HG03060 (cell line): ENCODE data around the gene IL5RA.

Experiments used
- ATAC-seq: cut with Tn5 transposase; IDR thresholded peaks from one replicate; pipeline ENCODE4 v1.9.1; 2021; ENCODE audit warnings: low read depth, moderate number of reproducible peaks; ENCODE audit not compliant: unreplicated experiment

Gene IL5RA

DNA sequence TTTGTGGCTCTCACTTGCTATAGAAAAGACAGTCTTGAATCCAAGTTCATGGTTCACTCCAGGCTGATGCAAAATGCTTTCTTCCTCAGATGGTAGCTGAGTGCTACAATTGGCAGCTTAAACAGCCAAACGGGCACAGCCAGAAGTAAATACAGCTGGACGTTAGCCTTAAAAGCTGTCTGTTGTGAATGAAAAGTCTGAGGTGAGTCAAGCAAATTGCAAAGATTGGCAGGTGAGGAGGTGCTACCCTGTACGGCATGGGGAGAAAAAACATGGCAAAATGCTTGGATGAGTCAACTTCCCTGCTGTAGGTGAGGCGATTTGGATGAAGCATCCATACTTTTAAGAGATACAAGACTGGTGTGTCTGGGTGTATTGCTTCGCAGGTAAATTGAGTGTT, 40.5 kb downstream of the IL5RA start:
- ATAC-seq, result no peak

DNA sequence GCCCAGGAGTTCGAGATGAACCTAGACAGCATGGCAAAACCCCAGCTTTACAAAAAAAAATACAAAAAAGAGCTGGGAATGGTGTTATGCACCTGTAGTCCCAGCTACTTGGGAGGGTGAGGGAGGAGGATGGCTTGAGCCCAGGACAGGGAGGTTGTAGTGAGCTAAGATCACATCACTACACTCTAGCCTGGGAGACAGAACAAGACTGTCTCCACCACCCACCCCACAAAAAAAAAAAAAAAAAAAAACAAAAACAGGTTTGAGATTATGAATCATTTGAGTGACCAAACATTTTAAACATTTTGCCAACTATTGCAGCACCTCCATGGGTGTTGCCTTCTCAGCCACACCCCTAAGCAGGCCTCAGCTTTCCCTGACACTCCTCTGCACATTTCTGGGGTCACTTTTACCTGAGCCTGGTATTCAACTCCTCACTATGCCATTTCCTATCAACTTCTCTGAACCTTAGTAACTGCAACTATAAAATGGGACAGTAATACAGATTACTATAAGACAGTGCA, 41.8 kb downstream of the IL5RA start:
- no peak for ATAC-seq

DNA sequence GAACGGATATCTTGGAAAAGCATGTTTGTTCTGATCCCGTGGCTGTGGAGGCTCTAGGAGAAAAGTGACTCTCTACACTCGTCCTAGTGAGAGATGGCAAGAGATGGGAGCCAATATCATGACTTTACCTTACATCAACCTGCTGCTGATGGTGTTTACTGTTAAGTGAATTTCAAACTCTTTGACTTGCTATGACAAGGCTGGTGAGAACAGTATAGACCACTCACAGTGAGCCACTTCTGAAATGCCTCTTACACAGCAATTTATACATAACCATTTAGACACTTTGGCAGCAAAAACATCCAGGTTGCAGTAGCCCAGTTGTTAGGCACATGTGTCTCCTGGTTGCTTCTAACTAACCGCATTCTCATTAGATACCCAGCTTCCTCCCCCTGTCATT, 43.3 kb downstream of the IL5RA start:
- no peak for ATAC-seq

DNA sequence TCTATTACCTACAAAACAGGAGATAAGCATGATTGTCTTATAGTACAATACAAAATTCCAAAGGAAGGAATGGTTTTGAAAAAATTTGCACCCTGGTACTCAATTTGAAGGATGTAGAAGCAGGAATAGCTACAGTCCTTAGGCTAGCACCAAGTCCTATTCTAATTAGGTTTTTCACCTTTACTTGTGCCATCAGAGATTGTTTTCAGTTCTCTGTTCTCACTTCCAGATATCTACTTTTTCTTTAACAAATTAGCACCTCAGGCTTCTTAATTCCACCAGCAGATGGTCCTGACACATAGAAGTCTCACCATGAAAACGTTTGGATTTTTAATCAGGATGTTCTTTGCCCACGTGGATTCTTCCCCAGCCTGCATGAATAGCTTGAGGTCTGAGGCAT, 43.8 kb downstream of the IL5RA start:
- ATAC-seq, result peak; percentile 55

DNA sequence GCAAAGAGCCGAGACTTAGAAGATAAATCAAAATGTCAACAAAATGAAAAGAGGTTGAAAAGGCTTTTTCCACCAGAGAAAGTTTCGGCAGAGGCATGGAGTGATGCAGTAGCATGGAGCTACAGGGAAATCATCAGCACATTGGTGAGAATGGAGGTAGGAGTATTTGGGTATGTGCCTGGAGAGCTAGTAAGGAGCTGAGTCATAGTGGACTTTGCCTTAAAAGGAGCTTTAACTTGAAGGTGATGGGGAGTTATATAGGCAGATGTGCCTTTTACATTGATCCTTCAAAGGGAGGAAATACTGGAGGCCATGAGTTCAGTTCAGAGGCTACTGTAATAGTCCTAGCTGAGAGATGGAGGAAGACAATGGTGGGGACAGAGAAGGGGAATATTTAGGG, 44.3 kb downstream of the IL5RA start:
- ATAC-seq, result no peak

DNA sequence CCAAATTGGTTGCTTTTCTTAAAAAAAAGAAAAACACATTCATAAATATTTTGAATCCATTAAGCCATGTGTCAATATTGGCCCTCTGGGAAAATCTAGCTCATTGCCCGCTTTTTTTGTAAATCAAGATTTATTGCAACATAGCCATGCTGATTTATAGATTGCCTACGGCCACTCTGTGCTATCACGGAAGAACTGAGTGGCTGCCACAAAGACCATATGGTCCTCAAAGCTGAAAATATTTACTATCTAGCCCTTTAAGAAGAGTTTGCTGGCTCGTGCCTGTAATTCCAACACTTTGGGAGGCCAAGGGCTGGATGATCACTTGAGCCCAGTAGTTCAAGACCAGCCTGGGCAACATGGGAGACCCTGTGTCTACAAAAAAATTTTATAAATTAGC, 45.9 kb downstream of the IL5RA start:
- no peak for ATAC-seq

DNA sequence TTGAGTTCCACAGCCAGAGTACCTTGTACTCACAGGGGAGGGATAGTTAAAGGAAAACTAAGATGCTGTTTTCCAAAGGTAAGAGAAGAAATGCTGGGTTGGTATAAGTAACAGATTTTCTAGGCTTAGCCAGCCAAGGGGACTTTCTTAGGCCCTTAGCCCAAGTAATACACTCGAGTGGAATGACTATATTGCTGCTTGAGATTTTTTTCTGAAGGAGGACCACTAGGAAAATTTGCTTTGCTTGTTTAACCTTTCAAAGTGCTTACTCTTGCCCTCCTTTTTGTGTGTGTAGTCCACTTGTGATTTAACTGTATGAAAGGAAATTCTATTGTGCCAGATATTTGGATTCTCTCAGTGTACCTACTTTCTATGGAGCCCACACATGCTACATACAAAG, 50.5 kb downstream of the IL5RA start:
- ATAC-seq, result no peak

DNA sequence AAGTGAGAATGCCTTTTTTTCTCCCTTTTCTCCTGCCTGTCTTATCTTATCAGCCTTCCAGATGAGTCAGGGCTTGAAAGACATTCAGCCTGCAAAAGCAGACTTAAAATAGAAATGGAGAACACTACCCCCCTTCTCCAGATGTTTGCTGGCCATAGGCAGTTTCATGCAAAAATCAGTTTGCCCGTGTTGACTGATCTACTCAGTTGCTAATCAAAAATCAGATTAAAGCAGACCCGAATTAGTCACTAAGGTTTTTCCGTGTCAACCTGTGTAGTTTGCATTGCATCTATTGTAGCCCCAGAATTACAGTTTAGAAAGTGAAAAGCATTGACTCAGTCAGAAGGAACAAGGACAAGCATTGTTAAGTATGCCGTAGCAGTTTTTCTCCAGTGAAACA, 56.2 kb downstream of the IL5RA start:
- no peak for ATAC-seq

DNA sequence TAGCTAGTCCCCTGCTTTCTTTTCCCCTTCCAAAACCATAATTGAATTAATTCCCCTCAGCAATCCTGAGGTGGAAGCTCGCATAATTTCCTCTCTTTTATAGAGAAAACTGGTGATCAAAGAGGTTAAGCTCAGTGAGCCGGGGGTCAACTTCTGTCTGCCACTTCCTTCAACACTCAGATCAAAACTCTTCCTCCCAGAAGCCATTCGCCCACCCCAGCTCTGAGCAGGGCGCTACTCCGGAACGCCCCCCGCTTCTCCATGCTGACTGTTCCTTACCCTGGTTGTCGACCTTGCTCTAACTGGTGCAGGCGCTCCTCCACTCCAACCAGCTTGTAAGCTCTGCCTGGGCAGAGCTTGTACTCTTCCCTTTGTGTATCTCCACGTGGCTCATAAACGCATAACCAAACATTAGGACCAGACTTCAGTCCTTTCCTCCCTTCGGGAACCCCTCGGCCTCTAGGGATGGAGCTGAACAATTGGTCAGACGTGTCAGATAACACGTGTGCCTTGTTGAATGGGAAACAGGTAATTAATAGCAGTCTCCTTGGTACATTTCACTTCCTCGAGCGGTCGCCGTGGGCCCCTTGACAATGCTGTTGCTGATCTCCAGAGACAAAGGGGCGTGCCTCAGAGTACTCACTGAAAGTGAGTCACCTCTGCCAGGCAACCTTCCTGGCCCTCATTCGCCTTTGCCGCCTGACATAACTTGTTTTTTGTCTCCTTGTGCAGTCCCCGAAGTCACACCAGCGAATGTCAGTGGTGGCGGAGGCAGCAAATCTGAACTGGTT, 71.8 kb downstream of the IL5RA start:
- ATAC-seq, result no peak

DNA sequence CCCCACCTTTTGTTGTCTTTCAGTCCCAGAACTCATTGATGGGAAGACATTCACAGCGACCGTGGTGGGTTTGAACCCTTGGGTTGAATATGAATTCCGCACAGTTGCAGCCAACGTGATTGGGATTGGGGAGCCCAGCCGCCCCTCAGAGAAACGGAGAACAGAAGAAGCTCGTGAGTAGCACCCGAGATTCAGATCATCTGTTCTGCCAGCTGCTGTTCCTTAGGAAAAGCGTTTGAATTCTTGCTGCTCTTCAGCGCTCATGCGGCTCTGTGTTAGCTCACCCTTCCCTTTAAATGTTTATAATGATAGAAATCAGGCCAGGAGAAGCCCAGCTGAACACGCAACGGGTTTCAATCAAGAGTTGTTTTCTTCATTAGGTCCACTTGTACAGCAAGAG, 73.0 kb downstream of the IL5RA start:
- no peak for ATAC-seq

DNA sequence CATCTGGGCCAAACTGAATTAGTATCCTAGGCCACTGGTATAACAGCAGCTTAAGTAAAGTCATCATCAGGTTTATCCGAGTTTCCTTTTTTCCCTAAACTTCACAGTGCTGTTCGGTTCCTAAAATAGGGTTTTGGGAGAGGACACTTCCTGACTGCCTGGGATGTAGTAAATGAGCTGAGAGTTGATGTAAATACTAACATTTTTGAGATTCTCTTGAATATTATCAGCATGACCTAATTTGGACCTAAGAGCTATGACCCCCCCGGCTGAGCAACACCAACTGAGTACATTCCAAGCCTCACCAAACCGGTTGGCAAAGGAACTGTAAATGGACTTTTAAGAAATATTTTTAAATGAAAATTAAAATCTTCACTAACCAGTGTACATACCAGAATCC, 78.8 kb downstream of the IL5RA start:
- ATAC-seq, result no peak

DNA sequence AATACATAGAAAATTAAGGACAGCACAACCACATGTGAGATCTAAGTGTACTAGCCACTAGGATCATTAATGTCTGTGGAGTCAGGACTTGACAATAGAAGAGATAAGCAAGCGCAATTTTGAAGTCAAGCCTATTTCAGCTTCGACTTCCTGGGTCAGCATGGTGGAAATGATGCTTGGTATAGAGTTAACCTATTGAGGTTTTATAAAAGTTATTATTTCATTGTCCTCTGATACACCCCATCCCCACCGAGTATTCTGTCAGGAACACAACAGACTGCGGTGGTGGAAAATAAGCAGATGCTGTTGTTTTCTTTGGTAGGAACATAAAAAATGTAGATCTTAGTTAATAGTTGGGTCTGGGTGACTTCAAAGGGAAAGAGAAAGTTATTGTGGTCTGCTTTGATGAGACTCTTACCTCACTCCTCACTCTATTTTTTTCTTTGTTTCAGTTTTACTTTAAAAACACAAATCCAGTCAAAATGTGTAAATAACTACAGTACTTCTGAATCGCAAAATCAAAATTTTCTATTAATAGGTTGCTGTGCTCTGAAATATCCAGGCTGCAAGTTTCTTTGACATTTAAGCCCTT, 82.1 kb downstream of the IL5RA start:
- ATAC-seq, result peak; percentile 95

DNA sequence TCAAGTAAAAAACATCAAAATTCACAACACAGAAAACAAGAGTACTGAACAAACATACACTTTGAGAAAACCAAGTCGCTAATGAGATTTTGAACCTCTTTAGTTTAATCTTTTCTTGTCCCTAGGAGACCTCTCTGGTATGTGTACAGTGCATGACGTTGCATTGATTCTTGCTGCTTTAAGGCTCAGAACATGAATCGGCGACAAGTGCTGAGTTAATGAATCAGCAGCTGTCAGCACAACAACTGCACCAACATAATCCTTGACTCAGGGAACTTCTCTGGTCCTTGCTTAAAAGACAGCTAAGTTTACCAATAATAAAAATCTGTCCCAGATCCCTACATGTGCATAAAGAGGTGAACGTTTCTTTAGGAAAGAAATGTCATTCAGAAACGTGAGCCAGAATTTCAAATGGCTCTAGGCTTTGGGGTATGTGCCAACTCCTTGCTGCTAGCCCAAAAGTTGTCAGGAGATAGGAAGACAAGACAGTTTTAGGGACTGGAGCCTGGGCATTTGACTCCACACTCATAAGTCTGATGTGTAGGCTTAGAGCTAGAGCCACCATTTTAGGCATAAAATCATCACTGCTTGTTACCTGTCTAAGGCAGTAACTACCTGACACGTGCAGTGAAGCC, 86.9 kb downstream of the IL5RA start:
- no peak for ATAC-seq

DNA sequence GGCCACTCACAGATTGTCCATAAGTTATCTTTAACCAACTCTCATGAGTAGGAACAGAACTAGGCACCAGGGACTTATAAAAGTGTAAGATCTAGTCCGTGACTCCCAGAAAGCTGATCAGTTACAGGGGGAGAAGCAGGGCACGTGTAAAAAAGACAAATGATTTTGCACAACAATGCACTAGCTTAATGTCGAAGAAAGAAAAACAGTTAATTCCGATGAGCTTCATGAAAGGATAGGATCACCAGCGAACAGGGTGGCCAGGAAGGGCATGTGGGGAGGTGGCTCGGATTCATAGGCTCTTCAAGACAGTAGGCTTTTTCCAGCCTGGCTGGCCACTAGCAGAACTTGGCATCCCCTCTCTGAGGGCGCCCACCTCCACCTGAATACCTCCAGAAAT, 90.0 kb downstream of the IL5RA start:
- no peak for ATAC-seq
